Fibroblast of skin of right biceps (primary cell): ENCODE measurements around the gene ACADS.

ENCODE experiments used
- DNase-seq: peaks from one replicate; pipeline ENCODE4 v3.0.0-alpha.2; 2013

ACADS gene

GRCh38 chr12:120733574-120733973 is 7.9 kb downstream of the ACADS start:
- no peak for DNase-seq

- no peak for DNase-seq
Observed at GRCh38 chr12:120734210-120734609, 8.6 kb downstream of the ACADS start.

- no peak for DNase-seq
Observed at GRCh38 chr12:120735181-120735580, 9.6 kb downstream of the ACADS start.

- DNase-seq: no peak
Observed at GRCh38 chr12:120736404-120737331, 11.0 kb downstream of the ACADS start.

GRCh38 chr12:120737557-120738251 is 12.1 kb downstream of the ACADS start:
- no peak for DNase-seq

GRCh38 chr12:120738252-120739030 is 12.8 kb downstream of the ACADS start:
- DNase-seq: no peak

- no peak for DNase-seq
Observed at GRCh38 chr12:120739031-120739762, 13.6 kb downstream of the ACADS start.

GRCh38 chr12:120739821-120740613 is 14.4 kb downstream of the ACADS start:
- no peak for DNase-seq

- DNase-seq: no peak
Observed at GRCh38 chr12:120740871-120741270, 15.2 kb downstream of the ACADS start.

- no peak for DNase-seq
Observed at GRCh38 chr12:120741476-120742421, 16.1 kb downstream of the ACADS start.

GRCh38 chr12:120744922-120745493 is 19.4 kb downstream of the ACADS start:
- no peak for DNase-seq

GRCh38 chr12:120748242-120748641 is 22.6 kb downstream of the ACADS start:
- DNase-seq: no peak

GRCh38 chr12:120749256-120749655 is 23.6 kb downstream of the ACADS start:
- no peak for DNase-seq

GRCh38 chr12:120750806-120751205 is 25.2 kb downstream of the ACADS start:
- no peak for DNase-seq

- DNase-seq: no peak
Observed at GRCh38 chr12:120751389-120751788, 25.8 kb downstream of the ACADS start.

GRCh38 chr12:120754792-120755191 is 29.2 kb downstream of the ACADS start:
- DNase-seq: no peak

- DNase-seq: no peak
Observed at GRCh38 chr12:120755269-120755668, 29.6 kb downstream of the ACADS start.

GRCh38 chr12:120757226-120757742 is 31.7 kb downstream of the ACADS start:
- DNase-seq: no peak

GRCh38 chr12:120757949-120758348 is 32.3 kb downstream of the ACADS start:
- no peak for DNase-seq
